Measurements from ENCODE around the gene NAV2. TPM values are rescaled to one million over a fixed set of nuclear protein-coding genes. Genes with fewer than 3 reads are reported as not detected.
"Not testable (repeated sequence)": the region's sequence is repeated elsewhere in the genome, so short reads cannot be mapped to it uniquely, and the experiment has no call there.

Gene NAV2
- polyA plus RNA-seq, 1 donor (not counting 4 experiments of a cell fraction or from before 2014, with no cell fraction given), result 4.0 TPM

GRCh38 chr11:20127671-20128527 is 415.3 kb downstream of the NAV2 start:
- FAIRE-seq, result peak; percentile 9
- H3K27ac ChIP-seq (ENCODE audit: control insufficient read depth, insufficient read depth, low read length), result no peak overlapping the region

DNA sequence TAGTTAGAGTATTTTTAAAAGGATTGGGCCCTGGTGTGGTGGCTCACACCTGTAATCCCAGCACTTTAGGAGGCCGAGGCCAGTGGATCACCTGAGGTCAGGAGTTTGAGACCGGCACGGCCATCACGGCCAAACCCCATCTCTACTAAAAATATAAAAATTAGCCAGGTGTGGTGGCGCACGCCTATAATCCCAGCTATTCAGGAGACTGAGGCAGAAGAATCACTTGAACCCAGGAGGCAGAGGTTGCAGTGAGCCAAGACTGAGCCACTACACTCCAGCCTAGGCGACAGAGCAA is 415.8 kb downstream of the NAV2 start:
- H3K9me3 ChIP-seq (ENCODE audit: control insufficient read depth, low read depth, low read length); H3K9me1 ChIP-seq (ENCODE audit: control insufficient read depth, extremely low read depth, insufficient read depth, low read length); H3K4me2 ChIP-seq (ENCODE audit: control insufficient read depth, extremely low read depth, insufficient read depth, low read depth, low read length); H3K27me3 ChIP-seq (ENCODE audit: control insufficient read depth, extremely low read depth, insufficient read depth, low read length); H3K9ac ChIP-seq (ENCODE audit: control insufficient read depth, extremely low read depth, insufficient read depth, low read length); H3K4me3 ChIP-seq (ENCODE audit: control insufficient read depth in 2 of 3, extremely low read depth in 1 of 3, insufficient read depth in 2 of 3, low read depth in 1 of 3, low read length in 3 of 3); H3K36me3 ChIP-seq (ENCODE audit: control insufficient read depth in 2 of 2, extremely low read depth in 1 of 2, insufficient read depth in 2 of 2, low read length in 2 of 2); H3K79me2 ChIP-seq (ENCODE audit: control insufficient read depth, insufficient read depth, low read length); H2AFZ ChIP-seq (ENCODE audit: control insufficient read depth, low read length); FAIRE-seq; dilution Hi-C loops (cut with MboI; ENCODE audit: extremely low pct_ligation_motif_present, low sequenced_read_pairs); DNase-seq (ENCODE audit: low read depth, low spot score); H3K27ac ChIP-seq (ENCODE audit: control insufficient read depth, insufficient read depth, low read length); H4K20me1 ChIP-seq (ENCODE audit: control insufficient read depth, extremely low read depth, insufficient read depth, low read length): not testable (repeated sequence)
- H3K4me1 ChIP-seq (ENCODE audit: control insufficient read depth, extremely low read depth, insufficient read depth, low read length), result peaks cover 14% of the 10 kb centered on the region

More at GRCh38 chr11:20127671-20128527, 415.3 kb downstream of the NAV2 start:
- Histone ChIP-seq H3K4me3 (ENCODE audit: control insufficient read depth in 2 of 3, extremely low read depth in 1 of 3, insufficient read depth in 2 of 3, low read depth in 1 of 3, low read length in 3 of 3) (no peak overlapping the region), H3K9ac (ENCODE audit: control insufficient read depth, extremely low read depth, insufficient read depth, low read length) (no peak overlapping the region), H3K79me2 (ENCODE audit: control insufficient read depth, insufficient read depth, low read length) (no peaks in the 10 kb centered on the region), H3K9me3 (ENCODE audit: control insufficient read depth, low read depth, low read length) (no peaks in the 10 kb centered on the region), H3K27me3 (ENCODE audit: control insufficient read depth, extremely low read depth, insufficient read depth, low read length) (no peaks in the 10 kb centered on the region), H3K36me3 (ENCODE audit: control insufficient read depth in 2 of 2, extremely low read depth in 1 of 2, insufficient read depth in 2 of 2, low read length in 2 of 2) (no peaks in the 10 kb centered on the region), H3K4me1 (ENCODE audit: control insufficient read depth, extremely low read depth, insufficient read depth, low read length) (peaks cover 14% of the 10 kb centered on the region), H3K4me2 (ENCODE audit: control insufficient read depth, extremely low read depth, insufficient read depth, low read depth, low read length) (no peak overlapping the region), H4K20me1 (ENCODE audit: control insufficient read depth, extremely low read depth, insufficient read depth, low read length) (no peaks in the 10 kb centered on the region), H3K9me1 (ENCODE audit: control insufficient read depth, extremely low read depth, insufficient read depth, low read length) (no peaks in the 10 kb centered on the region), H2AFZ (ENCODE audit: control insufficient read depth, low read length) (no peak overlapping the region)
- dilution Hi-C loops (cut with MboI; ENCODE audit: extremely low pct_ligation_motif_present, low sequenced_read_pairs), result no loop called here
- no peak for TF ChIP-seq EZH2 (IDR thresholded peaks at IDR 0.05; ENCODE audit: low read length)
- peak; percentile 81 to 91 (median 87) for TF ChIP-seq CTCF (optimal IDR thresholded peaks at IDR 0.05 in 1 of 3, IDR thresholded peaks at IDR 0.05 in 1 of 3, conservative IDR thresholded peaks at IDR 0.05 in 1 of 3; ENCODE audit: extremely low read depth in 1 of 3, insufficient read depth in 2 of 3, low read length in 3 of 3)
- no peak for DNase-seq (ENCODE audit: low read depth, low spot score)
